GM18867 (cell line): ENCODE data around the gene TOX3.

ENCODE experiments used
- ATAC-seq: cut with Tn5 transposase; IDR thresholded peaks from one replicate; pipeline ENCODE4 v1.9.1; 2021; ENCODE audit warnings: mild to moderate bottlenecking, moderate library complexity; ENCODE audit not compliant: unreplicated experiment

Gene TOX3

DNA sequence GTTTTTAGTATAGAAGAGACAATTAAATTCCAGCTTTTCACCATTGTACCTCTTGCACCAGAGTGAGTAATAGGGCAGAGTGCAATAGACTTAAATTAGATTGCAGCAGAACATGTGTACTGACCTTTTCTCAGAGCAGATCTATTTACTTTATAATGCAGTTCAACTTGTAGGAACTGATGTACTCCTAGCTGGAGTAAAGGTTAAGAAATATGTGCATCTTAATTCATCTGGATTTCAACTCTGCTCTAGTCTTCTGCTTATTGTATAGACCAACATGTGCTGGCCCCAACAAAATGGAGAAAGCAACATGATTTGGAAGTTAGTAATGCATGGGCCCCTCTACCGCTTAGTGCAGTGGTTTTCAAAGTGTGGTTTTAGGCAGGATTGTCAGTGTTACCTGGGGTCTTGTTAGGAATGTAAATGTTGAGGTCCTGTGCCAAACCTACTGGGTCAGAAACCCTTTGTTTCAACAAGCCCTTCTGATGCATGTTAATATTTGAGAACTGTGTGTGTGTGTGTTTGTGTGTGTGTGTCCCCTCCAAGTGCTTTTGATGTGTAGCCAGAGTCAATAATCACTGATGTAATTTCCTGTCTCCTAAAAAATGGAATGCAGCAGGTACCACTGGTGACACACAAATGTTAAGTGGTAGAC is 138.6 kb downstream of the TOX3 start:
- no peak for ATAC-seq

GRCh38 chr16:52407778-52408177 is 139.2 kb downstream of the TOX3 start:
- ATAC-seq, result no peak

GRCh38 chr16:52405441-52405840 is 141.5 kb downstream of the TOX3 start:
- no peak for ATAC-seq

DNA sequence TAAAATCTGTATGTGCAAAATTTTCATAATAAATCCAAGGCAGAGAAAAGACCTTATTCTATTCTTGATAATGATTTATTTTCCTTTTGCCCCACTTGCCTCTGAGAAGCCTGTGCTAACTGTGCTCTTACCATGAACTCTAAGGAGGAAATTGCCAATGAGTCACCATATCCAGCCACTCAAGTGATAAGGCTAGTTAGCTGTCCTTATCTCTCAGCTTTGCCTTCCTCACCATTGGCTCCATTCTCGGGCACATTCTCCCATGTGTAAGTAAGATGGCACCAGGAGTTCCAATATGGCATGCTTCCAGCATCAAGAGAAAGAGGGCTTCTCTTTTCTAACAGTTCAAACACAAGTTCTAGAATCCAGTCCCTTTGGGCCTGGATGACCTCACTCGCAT is 142.4 kb downstream of the TOX3 start:
- no peak for ATAC-seq

- ATAC-seq, result no peak
These were observed 147.8 kb downstream of the TOX3 start for GRCh38 chr16:52399116-52399515.

DNA sequence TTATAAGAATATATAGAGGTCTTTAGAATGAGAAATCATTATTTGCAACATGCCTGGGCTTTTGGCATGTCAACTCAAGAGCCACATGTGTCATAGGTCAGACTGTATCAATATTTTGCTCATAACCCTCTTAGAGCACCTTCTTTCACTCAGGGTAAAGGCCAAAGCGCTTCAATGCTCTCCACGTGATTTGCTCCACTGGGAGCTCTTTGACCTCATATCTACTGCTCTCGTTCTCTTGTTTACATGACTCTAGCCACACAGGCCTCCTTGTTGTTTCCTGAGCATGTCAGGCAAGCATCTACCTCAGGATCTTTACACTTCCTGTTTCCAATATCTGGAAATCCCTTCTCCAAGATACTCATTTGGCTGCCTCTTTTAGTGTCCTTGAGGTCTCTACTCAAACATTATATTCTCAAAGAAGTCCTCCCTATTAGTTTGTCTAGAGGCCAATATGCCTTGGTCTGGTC is 148.4 kb downstream of the TOX3 start:
- no peak for ATAC-seq

DNA sequence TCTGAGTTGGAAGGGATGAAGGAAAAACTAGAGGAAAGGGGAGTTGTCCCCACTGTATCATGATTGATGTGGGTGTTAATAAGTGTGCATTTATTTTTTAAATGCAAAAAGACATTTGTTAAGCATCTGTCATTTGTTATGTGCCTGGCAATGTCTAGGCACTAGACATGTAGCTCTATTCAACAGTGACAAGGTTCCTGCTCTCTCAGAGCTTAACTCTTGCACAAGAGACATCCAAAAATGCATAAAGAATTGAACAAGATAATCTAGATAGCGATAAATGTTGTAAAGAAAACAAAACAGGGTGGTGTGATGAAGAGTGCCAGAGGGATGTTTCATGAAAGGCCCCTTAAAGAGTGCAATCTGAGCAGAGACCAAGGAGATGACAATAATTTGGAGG is 148.9 kb downstream of the TOX3 start:
- ATAC-seq, result no peak

DNA sequence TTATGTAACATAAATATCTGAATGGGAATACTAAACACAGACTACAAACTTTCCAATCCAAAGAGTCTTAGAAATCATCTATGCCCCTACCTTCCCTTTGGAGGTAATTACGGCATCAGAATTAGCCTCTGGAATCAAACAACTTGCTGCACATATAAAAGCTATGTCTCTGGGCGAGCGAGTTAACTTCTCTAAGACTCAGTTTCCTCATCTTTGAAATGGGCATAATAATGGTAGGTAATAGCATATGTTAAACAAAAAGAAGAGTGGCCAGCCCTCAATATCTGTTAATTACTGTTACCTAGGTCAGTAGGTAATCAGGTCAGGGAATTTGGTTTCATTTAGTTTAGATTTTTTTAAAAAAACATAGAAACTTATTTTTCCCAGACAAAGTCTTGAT is 153.5 kb downstream of the TOX3 start:
- no peak for ATAC-seq

DNA sequence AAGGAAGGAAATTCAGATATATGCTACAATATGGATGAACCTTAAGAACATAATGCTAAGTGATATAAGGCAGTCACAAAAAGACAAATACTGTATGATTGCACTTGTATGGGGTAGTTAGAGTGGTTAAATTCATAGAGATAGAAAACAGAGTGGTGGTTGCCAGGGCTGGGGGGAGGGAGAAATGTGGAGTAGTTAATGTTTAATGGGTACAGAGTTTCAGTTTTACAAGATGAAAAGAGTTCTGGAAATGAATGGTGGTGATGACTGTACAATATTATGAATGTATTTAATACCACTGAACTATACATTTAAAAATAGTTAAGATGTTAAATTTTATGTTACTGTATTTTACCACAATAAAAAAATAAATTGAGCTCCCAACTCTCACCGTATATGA is 157.9 kb downstream of the TOX3 start:
- no peak for ATAC-seq
